Measurements from ENCODE around the gene ITGB4.

Gene ITGB4

DNA sequence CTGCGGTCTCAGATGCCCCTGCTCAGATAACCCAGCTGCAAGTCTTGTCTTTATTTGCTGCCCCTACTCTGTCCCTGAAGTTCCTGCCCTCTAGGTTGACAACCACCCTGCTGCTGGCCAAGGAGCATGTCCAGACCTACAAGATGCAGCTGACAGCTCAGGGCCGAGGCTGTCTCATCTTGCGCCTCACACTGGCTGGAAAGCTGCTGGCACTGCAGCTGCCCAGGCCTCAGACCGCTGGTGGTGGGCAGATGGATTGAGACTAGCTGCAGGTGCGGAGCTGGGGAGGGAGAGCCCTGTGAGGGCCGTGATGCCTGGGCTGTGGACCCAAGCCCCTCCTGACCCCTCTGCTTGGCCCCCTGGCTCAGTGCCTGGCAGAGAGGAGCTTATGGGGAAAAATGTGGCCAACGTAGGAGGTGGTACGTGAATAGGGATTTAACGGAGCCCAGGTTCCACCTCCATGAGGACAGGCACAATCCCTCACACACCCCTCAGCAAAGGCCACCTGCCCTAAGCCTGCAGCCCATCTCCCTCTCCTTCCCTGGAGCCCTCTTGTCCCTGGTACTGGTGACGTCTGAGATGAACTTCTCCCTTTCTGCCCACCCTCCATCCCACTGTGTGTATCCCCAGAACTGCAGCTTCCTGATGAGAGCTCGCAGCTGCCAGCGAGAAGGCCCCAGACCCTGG, 52.0 kb downstream of the ITGB4 start:
- TF ChIP-seq TAF1 (IDR thresholded peaks at IDR 0.05; ENCODE audit: borderline replicate concordance, insufficient read depth, low read length) = no peak
- TF ChIP-seq POLR2AphosphoS5 (IDR thresholded peaks at IDR 0.05; ENCODE audit: low read depth, low read length) = no peak
- no peak for TF ChIP-seq SIN3A (IDR thresholded peaks at IDR 0.05; ENCODE audit: borderline replicate concordance, insufficient read depth, low read length)
- TF ChIP-seq, protein P1, sequence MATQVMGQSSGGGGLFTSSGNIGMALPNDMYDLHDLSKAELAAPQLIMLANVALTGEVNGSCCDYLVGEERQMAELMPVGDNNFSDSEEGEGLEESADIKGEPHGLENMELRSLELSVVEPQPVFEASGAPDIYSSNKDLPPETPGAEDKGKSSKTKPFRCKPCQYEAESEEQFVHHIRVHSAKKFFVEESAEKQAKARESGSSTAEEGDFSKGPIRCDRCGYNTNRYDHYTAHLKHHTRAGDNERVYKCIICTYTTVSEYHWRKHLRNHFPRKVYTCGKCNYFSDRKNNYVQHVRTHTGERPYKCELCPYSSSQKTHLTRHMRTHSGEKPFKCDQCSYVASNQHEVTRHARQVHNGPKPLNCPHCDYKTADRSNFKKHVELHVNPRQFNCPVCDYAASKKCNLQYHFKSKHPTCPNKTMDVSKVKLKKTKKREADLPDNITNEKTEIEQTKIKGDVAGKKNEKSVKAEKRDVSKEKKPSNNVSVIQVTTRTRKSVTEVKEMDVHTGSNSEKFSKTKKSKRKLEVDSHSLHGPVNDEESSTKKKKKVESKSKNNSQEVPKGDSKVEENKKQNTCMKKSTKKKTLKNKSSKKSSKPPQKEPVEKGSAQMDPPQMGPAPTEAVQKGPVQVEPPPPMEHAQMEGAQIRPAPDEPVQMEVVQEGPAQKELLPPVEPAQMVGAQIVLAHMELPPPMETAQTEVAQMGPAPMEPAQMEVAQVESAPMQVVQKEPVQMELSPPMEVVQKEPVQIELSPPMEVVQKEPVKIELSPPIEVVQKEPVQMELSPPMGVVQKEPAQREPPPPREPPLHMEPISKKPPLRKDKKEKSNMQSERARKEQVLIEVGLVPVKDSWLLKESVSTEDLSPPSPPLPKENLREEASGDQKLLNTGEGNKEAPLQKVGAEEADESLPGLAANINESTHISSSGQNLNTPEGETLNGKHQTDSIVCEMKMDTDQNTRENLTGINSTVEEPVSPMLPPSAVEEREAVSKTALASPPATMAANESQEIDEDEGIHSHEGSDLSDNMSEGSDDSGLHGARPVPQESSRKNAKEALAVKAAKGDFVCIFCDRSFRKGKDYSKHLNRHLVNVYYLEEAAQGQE (IDR thresholded peaks at IDR 0.05; ENCODE audit: insufficient read depth in 1 of 2, low read depth in 2 of 2, low read length in 2 of 2) = no peak
- TF ChIP-seq FOXP2 (optimal IDR thresholded peaks at IDR 0.05; ENCODE audit: borderline replicate concordance, extremely low read depth, extremely low read length, insufficient read depth) = no peak

DNA sequence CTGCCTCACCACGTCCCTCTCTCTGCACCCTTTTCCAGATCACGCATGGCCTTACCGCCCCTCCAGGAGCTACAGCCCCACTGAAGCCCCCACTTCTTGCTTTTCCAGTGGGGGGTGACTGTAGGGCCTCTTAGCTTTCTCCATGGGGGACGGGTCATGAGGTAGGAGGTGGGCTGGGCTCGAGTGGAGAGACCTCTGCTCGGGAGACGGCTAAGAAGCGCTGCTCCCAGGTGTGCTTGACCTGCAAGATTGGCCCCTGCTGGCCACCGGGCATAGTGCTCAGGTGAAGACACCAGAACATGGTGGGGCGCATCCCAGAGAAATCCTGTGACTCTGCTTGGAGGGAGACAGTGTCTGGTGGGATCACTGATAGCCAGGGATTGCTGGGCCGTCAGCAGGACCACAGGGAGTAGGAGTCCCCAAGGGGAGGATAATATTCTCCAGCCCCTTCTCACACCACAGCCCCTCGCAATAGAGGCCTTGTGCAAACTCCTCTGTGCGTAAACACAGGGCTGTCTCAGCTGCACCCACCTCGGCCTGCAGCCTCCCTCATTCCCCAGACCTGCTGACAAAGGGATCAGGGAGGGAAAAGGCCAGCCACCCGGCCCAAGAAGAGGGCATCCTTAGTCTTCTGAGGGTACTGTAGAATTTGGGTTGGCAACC, 52.7 kb downstream of the ITGB4 start:
- TF ChIP-seq POLR2AphosphoS5 (IDR thresholded peaks at IDR 0.05; ENCODE audit: low read depth, low read length) (no peak), SIN3A (IDR thresholded peaks at IDR 0.05; ENCODE audit: borderline replicate concordance, insufficient read depth, low read length) (no peak), FOXP2 (optimal IDR thresholded peaks at IDR 0.05; ENCODE audit: borderline replicate concordance, extremely low read depth, extremely low read length, insufficient read depth) (no peak), TAF1 (IDR thresholded peaks at IDR 0.05; ENCODE audit: borderline replicate concordance, insufficient read depth, low read length) (no peak)
- TF ChIP-seq, protein P1 (IDR thresholded peaks at IDR 0.05; ENCODE audit: insufficient read depth in 1 of 2, low read depth in 2 of 2, low read length in 2 of 2) = no peak

DNA sequence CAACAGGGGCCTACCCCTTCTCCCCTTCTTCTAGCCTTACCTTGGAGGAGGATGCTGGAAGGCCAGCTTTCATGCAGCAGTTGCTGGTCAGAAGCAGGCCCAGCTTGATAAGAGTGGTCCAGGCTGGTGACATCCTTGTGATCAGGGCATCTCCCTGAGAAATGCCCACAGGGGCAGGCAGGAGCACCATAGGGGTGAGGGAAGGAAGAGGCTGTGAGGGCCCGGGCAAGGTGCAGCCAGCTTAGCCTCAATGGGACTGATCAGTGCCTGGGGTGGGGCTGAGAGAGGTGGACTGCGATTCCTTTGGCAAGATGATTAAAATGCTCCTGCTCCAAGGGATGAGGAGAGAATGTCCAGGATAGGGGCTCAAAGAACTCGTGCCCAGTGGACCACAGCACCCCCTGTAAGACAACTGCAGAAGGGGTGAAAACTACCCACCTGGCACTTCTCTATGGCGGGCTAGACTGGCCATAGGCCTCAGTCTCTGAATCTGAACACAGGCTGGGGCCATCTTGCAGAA, 53.3 kb downstream of the ITGB4 start:
- TF ChIP-seq POLR2AphosphoS5 (IDR thresholded peaks at IDR 0.05; ENCODE audit: low read depth, low read length) (no peak), TAF1 (IDR thresholded peaks at IDR 0.05; ENCODE audit: borderline replicate concordance, insufficient read depth, low read length) (no peak)

DNA sequence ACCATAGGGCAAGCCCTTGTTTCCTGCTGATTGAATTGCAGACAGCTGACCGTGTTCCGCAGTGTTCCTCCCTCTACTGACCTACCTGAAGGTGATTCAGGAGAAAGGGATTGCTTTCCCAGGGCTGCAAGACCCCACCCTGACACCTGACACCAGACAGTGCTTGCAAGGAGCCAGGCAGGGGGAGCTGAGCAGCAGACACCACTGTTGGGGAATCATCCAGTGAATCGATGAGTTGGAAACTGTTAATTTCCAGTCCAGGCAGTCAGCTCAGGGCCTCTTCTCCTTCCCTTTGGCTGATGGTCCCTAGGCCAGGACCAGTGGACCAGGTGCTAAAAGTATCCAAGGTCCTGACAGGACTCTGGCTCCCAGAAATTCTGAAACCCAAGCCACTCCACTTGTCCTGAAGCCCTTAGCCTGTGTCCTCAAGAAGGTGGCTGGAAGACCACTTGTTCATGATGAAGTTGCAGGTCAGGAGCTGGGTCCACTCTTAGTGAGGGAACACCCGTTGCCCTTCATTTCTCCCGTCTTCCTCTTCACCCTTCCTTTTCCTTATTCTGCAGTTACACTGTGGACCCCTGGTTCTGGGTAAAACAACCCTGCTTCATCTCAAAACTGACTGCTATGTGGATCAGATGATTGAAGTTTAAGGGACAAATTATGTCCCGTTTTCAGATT, 53.9 kb downstream of the ITGB4 start:
- TF ChIP-seq, protein P1 (IDR thresholded peaks at IDR 0.05; ENCODE audit: insufficient read depth in 1 of 2, low read depth in 2 of 2, low read length in 2 of 2) = no peak
- TF ChIP-seq FOXP2 (optimal IDR thresholded peaks at IDR 0.05; ENCODE audit: borderline replicate concordance, extremely low read depth, extremely low read length, insufficient read depth) = no peak
- no peak for TF ChIP-seq TAF1 (IDR thresholded peaks at IDR 0.05; ENCODE audit: borderline replicate concordance, insufficient read depth, low read length)
- TF ChIP-seq POLR2AphosphoS5 (IDR thresholded peaks at IDR 0.05; ENCODE audit: low read depth, low read length) = no peak
- no peak for TF ChIP-seq SIN3A (IDR thresholded peaks at IDR 0.05; ENCODE audit: borderline replicate concordance, insufficient read depth, low read length)

DNA sequence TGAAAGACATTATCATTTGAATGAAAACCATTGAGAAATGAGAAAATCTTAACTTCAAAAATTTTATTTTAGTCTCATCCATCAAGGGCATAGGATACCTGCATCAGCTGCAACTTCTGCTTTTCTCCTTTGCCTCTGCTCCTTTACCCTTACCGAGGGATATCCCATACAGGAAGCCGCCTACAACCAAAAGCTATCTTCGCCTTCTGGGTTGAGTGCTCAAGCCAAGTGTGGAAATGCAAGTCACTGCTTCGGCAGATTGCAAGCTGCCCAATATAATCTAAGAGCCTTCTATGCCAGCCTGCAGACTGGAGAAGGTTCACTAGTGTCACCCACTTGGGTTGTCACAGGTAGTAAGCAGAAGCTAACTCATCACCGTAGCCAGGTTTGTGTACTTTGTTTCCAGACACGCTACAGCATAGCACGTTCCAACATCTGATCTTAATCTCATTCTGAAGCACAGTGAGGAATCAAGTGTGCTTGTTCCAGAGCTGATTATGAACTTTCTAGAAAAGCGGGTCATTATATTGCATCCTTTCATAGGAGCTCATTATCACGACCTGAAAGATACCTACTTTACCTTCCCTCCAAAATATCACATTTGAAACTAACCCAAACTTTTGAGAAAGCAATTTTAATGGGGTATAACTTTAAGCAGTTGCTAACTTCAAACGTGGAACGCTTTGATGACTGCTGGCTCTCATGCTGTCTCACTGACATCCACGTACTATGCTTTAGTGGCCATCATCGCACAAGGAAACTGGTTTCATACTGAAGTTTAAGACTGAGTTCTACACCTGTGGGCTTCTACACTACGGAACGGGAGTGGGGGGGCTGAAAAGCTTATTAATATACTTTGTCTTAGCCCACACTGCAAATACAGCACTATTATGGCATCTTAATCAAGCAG, 55.4 kb downstream of the ITGB4 start:
- TF ChIP-seq FOXP2 (optimal IDR thresholded peaks at IDR 0.05; ENCODE audit: borderline replicate concordance, extremely low read depth, extremely low read length, insufficient read depth) (no peak), SIN3A (IDR thresholded peaks at IDR 0.05; ENCODE audit: borderline replicate concordance, insufficient read depth, low read length) (no peak), POLR2AphosphoS5 (IDR thresholded peaks at IDR 0.05; ENCODE audit: low read depth, low read length) (peak; percentile 66), TAF1 (IDR thresholded peaks at IDR 0.05; ENCODE audit: borderline replicate concordance, insufficient read depth, low read length) (no peak)
- TF ChIP-seq, protein P1 (IDR thresholded peaks at IDR 0.05; ENCODE audit: insufficient read depth in 1 of 2, low read depth in 2 of 2, low read length in 2 of 2) = no peak
